C4-2B (cell line): ENCODE results near the gene HMGN2.

Experiments used
- ZFX ChIP-seq: fragments of 450-650 bp; IDR thresholded peaks from 2 replicates; pipeline ENCODE4 v1.6.1; 2017
- TF ChIP-seq, protein P1 (sequence below): fragments of 450-650 bp; conservative IDR thresholded peaks from 2 replicates; pipeline ENCODE4 v1.5.1; 2017; ENCODE audit warnings: mild to moderate bottlenecking

DNA sequence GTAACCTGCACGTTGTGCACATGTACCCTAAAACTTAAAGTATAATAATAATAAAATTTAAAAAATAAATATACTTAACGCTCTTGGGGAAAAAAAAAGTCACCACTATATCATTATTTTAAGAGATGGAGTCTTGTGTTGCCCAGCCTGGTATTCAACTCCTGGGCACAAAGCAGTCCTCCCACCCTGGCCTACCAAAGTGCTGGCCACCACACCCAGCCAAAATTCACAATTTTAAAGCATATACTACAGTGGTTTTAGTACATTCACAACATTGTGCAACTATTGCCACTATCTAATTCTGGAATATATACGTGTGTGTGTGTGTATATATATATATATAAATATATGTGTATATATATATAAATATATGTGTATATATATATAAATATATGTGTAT lies 5.9 kb downstream of the HMGN2 start:
- TF ChIP-seq, protein P1, sequence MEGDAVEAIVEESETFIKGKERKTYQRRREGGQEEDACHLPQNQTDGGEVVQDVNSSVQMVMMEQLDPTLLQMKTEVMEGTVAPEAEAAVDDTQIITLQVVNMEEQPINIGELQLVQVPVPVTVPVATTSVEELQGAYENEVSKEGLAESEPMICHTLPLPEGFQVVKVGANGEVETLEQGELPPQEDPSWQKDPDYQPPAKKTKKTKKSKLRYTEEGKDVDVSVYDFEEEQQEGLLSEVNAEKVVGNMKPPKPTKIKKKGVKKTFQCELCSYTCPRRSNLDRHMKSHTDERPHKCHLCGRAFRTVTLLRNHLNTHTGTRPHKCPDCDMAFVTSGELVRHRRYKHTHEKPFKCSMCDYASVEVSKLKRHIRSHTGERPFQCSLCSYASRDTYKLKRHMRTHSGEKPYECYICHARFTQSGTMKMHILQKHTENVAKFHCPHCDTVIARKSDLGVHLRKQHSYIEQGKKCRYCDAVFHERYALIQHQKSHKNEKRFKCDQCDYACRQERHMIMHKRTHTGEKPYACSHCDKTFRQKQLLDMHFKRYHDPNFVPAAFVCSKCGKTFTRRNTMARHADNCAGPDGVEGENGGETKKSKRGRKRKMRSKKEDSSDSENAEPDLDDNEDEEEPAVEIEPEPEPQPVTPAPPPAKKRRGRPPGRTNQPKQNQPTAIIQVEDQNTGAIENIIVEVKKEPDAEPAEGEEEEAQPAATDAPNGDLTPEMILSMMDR: no peak
- no peak for TF ChIP-seq ZFX
